DMS153 treated with DMSO at 0.1 percent for 48 hours (cell line): ENCODE data around the gene SEC14L1.

Experiments used
- DNase-seq: peaks from one replicate; lab custom pipeline; 2025; ENCODE audit not compliant: unreplicated experiment; lab: John Stamatoyannopoulos, UW

Gene SEC14L1

DNA sequence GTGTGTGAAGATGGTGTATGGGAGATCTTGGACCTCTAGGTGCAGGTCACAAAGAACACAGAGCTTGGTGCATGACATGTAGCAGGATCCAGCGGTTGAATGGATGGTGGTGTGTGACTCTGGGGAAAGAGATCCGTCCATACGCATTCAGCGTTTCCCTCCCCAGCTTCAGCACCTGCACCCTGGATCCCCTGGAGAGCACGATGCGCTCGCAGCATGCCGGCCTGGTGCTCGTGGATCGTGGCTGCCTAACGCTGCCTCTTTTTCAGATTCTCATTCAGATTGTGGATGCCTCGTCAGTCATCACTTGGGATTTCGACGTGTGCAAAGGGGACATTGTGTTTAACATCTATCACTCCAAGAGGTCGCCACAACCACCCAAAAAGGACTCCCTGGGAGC lies 70.9 kb downstream of the SEC14L1 start:
- no peak for DNase-seq

- DNase-seq: no peak
Measured at GRCh38 chr17:77212081-77212832, 71.5 kb downstream of the SEC14L1 start.

DNA sequence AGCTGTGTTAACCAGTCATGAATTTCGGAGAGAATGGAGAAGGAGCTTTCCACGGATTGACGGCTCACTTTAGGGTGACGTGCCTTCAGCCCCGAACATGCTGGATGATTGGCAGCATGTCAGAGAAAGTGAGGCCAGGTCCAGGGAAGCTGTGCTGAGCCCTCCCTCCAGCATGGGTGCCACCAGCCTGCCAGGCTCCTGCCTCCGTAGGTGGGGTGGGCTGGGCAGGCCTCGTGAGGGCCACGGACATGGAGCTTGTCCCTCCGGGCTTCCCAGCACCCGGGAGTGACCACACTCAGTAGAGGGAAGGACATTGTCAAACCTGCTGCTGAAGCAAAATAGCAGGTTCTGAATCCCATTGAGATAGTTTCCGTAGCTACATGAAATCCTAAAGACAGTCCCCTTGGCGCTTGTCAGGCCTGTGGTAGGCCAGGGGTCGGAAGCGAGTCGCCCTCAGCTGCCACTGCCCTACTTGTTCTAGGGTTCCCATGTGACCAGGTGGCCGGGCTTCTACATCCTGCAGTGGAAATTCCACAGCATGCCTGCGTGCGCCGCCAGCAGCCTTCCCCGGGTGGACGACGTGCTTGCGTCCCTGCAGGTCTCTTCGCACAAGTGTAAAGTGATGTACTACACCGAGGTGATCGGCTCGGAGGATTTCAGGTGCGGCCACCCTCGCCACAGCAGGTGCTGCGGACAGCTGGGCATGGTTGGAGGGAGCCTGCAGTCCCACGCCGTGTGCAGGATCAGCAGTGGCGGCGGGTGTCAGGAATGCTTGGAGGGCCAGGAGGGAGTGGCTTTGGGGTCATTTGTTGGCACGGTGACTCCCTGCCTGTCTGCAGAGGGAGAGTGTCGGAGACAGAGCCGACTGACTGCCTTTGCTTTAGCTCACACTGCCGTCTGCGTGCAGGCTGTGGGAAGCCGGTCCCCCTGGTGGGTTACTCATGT lies 72.3 kb downstream of the SEC14L1 start:
- DNase-seq: no peak

DNA sequence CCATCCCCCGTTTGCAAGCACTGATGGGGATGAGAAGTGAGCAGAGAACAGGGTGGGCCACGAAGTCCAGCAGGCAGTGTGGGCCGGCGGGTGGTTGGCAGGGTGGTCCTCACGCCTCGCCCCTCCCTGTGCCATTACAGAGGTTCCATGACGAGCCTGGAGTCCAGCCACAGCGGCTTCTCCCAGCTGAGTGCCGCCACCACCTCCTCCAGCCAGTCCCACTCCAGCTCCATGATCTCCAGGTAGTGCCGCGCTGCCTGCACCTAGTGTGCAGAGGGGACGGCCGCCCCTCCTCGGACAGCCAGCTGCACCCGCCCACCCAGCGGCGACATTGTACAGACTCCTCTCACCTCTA lies 73.0 kb downstream of the SEC14L1 start:
- DNase-seq: no peak

GRCh38 chr17:77214328-77214727 lies 73.6 kb downstream of the SEC14L1 start:
- DNase-seq: no peak

- no peak for DNase-seq
Measured at GRCh38 chr17:77214743-77215142, 74.0 kb downstream of the SEC14L1 start.

DNA sequence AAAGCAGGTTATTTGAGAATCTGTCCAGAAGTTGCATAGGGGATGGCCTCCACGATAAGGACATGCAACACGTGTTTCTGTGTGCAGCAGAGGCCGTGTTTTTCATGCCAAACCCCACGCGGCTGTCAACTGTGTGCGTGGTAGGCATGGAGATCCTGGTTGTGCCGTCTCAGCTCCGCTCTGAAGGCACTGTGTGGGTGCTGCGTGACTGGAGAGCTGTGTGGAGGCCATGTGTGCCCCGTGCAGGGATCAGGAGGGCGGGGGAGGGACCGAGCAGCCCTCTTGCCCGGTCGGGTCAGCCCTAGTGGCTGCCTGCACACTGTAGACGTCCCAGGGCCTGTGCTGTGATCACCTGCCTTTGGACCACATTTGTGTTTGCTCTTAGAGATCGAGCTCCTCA lies 74.5 kb downstream of the SEC14L1 start:
- DNase-seq: no peak

GRCh38 chr17:77216486-77216885 lies 75.7 kb downstream of the SEC14L1 start:
- no peak for DNase-seq

- DNase-seq: no peak
Measured at GRCh38 chr17:77217123-77217522, 76.4 kb downstream of the SEC14L1 start.

DNA sequence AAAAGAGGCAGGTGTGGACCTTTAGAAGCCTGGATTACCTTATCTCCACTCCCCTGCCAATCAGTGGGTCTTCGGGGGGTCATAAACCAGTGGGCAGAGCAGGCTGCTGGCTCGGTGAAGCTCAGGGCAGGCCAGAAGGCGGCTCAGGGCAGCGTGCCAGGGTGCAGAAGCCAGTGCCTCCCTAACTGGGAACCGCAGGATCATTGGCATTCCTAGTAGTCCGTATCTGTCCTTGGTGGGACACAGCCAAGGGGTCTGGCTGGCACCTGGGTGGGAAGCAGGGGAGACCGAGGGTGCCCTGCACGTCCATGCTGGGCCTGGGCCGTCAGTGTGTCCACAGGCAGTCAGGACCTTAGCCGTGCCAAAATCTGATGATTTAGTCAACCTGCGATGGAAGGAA lies 76.8 kb downstream of the SEC14L1 start:
- no peak for DNase-seq

DNA sequence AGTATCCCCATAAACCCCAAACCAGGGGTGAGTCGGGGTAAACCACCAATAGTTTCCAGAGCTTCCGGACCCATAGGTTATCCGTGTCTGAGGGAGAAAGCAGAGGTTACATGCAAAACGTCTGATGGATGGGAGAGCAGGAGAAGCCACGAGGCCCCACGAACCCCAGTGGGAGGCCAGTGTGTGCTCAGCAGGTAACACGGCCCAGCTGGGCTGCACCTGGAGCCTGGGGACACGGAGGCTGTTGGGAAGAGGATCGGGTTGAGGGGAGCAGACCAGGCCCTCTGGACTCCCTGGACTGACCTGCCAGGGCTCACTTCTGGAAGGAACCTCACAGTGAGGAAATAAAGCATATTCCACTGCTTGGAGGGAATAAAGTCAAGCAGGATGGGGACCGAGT lies 78.1 kb downstream of the SEC14L1 start:
- no peak for DNase-seq

DNA sequence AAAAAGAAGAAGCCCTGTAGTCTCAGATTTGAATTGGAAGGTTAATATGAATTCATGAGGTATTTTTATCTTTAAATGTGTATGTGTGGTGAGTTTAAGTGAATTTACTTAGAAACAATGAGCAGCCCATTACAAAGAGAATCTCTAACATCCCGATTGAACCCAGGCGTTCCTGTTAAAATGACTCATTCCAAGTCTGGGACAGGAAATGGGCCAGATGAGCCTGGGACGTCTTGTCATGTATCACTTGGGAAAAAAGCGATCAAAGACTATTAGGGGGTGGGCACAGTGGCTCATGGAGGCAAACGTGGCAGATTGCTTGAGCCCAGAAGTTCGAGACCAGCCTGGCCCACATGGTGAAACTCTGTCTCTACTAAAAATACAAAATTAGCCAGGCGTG lies 81.6 kb downstream of the SEC14L1 start:
- DNase-seq: no peak

GRCh38 chr17:77223642-77224420 lies 83.1 kb downstream of the SEC14L1 start:
- DNase-seq: no peak

DNA sequence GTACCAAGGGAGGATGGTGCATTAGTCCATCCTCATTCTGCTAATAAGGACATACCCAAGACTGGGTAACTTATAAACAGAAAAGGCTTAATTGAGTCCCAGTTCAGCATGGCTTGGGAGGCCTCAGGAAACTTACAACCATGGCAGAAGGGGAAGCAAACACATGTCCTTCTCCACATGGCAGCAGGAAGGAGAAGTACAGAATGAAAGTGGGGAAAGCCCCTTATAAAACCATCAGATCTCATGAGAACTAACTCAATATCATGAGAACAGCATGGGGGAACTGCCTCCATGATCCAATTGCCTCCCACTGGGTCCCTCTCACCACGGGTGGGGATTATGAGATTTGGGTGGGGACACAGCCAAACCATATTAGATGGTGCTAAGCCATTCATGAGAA lies 84.5 kb downstream of the SEC14L1 start:
- DNase-seq: no peak

GRCh38 chr17:77227461-77228240 lies 86.9 kb downstream of the SEC14L1 start:
- DNase-seq: no peak

DNA sequence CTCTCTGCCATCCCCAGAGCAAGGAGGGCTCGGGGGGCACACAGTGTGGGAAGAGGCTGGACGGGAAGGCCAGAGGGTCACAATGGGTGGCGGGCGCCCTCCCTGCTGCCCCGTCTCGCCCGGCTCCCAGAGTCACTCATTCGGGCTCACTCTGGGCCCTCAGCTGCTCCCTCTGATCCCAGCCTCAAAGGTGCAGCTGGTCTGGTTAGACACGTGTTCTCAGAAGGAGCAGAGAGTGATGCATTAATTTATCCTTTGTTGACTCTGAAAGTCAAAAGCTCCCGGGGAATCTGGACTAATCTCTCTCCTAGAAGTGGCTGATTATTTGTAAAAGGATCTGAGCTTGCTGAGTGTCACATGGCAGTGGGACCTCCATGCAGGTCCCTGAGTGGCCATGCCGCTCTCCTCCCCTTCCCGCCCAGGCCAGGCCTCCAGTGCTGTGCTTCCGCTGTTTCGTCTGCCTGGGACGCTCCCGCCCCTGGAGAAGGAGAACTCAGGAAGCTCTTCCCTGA lies 87.5 kb downstream of the SEC14L1 start:
- DNase-seq: no peak

DNA sequence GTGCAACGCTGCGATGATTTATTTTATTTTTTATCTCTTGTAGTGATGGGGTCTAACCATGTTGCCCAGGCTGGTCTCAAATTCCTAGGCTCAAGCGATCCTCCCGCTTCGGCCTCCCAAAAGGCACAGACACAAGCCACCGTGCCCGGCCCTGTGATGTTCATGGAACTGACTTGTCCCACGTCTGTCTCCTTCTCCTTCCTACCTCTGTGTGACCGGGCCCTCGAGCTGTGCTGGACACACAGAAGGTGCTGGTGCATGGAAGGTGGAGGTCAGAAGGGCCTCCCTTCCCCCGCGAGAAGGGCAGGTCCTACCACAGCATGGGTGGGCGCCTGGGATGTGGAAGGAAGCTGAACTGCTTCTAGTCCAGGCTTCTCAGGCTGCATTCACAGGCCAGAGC lies 88.0 kb downstream of the SEC14L1 start:
- no peak for DNase-seq

DNA sequence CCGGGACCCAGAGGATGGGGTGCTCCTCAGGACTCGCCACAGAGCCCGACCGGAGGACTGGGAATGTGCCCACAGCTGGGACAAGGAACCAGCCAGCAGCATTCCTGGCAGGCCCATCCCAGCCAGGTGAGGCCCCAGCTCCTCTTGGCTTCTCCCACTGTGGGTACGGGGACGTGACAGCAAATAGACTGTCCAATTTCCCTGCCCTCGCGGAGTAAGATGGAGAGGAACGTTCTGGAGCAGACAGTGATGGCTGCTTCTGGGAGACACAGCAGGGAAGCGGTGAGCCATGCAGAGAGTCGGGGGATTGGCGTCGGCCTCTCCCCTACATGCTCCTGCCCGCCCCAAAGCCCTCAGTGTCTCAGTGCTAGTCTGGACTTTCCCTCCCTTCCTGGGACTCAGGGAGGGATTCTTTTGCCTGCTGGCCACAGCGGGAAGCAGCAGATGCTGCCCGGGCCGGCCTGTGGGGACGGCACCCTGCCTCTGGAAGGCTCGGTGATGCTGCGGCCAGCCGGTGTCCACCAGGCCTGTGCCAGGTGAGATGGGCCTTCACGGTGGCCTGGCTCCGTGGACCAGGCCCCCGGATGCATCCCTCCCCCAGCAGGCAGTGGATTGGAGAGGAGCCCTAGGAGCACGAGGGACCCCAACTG lies 89.1 kb downstream of the SEC14L1 start:
- no peak for DNase-seq

GRCh38 chr17:77230436-77230830 lies 89.7 kb downstream of the SEC14L1 start:
- DNase-seq: no peak
